CD4-positive, alpha-beta T cell treated with Interleukin-15 for 4 hours (primary cell): Measurements from ENCODE around the gene LRRC8C.
"Not testable (repeated sequence)": the region's sequence is repeated elsewhere in the genome, so short reads cannot be mapped to it uniquely, and the experiment has no call there.

Experiments used
- DNase-seq: peaks from one replicate; pipeline ENCODE4 v3.0.0-alpha.2; 2020; ENCODE audit warnings: low spot score

The LRRC8C gene

DNA sequence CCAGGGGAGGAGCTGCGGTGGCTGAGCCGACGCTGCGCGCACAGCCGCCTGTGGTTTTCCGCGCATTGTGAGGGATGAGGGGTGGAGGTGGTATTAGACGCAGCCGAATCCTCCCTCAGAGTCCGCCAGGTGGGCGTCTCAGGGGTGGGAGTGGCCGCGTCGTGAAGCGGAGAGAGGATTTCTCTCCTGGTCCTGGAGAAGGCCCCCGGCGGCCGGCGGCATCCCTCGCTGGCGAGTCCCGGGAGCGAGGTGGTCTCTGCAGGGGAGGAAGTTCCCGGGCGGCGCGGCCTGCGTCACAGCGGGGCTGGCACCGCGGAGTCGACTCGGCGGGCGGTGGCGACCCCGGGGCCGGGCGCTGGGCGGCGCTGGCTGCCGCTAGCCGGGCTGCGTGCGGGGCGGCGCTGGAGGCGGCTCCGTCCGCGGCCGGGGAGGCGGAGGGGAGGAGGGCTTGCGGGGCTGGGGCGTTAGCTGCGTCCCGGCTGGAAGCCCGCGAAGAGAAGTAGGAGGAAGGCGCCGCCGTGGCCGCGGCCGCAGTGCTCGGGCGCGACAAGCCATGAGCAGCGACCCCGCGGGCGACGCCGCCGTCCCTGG is at the start of gene LRRC8C:
Gene LRRC8C (plus strand): TSS at position 464 of the 591 bp plus-strand sequence. CDS start 53,354 bp downstream, outside the sequence.
- peak; percentile 87 for DNase-seq

DNA sequence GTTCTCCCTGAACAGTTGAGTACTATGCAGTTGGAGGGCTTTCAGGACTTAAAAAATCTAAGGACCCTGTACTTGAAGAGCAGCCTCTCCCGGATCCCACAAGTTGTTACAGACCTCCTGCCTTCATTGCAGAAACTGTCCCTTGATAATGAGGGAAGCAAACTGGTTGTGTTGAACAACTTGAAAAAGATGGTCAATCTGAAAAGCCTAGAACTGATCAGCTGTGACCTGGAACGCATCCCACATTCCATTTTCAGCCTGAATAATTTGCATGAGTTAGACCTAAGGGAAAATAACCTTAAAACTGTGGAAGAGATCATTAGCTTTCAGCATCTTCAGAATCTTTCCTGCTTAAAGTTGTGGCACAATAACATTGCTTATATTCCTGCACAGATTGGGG is 48.7 kb upstream of the LRRC8C start:
- DNase-seq, result no peak

DNA sequence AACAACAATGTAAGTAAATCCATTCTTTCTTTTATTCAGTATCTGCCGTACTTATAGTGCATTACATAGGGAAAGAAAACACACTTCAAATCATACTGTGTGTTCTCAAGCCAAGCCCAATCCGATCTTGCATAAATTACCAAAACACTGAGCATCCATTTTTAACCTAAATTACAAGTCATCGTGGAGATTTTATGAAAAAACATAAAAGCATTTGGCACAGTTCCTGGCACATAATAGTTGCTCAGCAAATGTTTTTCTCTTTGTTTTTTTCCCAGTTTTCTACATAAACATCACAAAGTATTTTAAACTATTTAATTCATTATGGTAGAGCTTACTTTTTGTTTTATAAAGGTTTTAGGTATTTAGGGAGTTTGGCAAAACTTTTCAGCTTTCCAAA is 48.1 kb upstream of the LRRC8C start:
- no peak for DNase-seq

DNA sequence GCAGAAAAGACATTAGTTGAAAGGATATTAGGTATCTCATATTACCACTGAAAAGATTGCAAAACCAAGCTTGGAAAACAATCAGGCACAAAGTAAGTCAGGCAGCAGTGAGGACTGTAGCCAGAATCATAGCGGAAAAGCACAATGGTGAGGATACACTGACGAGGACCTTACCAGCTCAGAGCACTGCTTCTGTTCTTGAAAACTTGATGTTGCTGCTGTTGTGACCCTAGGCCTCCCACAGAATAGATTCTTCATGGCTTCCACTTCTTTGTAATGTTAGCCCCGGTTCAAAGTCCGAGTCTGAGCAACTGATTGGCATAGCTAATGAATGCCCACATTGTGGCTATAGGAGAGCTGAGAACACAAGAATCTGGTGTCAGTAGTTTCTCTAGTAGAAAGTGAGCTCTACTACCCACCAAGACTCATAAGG is 45.2 kb upstream of the LRRC8C start:
- DNase-seq, result no peak

DNA sequence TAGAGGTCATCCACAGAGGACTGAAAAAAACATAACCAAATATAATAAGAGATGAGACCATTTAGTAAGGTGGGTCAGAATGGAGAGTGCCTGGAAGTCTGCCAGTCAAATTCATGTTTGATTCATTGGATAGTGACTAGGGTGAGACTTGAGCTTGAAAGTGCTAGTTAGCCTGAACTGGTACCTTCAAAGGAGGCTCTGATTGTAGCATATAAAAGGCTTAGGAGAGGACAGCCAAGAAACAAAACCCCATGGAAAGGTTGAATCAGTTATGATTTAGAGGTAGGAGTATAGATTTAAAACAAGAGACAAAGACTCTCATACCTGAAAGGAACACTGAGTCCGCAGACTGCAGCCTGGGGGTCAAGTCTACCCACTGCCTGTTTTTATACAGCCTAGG is 44.4 kb upstream of the LRRC8C start:
- DNase-seq, result no peak

DNA sequence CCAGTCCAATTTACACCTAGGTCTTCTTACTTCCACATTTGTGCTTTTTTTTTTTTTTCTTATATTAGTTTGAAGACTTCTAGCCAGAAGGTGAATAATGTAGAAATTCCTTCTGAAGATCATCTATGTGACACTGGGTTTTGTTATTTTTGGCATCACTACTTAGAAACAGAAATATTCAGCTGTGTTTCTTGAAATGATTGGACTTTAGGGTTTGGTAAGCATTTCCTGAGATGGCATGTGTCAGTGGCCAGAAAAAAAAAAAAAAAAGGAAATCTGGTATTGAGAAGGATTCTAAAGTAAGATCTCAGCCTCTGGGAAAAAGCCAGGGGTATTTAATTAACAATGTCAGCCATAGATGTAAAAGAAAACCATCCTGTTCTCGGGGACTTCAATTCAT is 43.4 kb upstream of the LRRC8C start:
- DNase-seq, result no peak

DNA sequence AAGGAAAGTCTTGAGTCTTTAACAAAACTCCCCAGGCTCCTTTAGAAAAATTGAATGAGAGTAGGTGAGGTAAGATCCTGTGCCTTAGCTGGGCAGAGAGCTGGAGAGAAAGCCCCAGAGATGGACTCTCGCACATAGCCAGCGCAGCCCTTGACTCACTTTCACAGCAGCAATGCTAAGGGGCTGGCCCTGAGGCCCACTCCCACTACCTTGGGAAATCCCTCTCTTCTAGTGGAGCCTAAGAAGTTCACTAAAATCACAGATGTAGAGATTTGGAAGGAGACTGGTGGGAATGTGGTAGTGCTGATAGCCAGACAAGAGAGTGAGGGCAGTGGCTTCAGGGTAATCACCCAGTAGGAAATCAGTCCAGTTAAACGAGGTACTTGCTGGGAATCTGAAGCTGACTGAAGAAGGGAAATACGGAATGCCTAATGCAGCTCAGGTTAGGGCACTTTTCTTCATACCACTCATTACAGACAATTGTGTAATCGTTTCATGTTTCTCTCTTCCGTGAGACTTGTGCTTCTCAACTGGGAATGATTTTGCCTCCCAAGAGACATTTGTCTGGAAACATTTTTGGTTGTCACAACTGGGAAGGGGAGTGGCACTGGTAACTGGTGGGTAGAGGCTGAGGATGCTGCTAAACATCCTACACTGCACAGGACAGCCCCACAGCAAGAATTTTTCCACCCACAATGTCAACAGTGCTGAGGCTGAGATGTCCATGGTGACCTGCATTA is 42.4 kb upstream of the LRRC8C start:
- no peak for DNase-seq

DNA sequence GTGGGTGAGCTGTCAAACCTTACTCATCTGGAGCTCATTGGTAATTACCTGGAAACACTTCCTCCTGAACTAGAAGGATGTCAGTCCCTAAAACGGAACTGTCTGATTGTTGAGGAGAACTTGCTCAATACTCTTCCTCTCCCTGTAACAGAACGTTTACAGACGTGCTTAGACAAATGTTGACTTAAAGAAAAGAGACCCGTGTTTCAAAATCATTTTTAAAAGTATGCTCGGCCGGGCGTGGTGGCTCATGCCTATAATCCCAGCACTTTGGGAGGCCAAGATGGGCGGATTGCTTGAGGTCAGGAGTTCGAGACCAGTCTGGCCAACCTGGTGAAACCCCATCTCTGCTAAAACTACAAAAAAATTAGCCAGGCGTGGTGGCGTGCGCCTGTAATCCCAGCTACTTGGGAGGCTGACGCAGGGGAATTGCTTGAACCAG is 40.0 kb upstream of the LRRC8C start:
- not testable (repeated sequence) for DNase-seq

DNA sequence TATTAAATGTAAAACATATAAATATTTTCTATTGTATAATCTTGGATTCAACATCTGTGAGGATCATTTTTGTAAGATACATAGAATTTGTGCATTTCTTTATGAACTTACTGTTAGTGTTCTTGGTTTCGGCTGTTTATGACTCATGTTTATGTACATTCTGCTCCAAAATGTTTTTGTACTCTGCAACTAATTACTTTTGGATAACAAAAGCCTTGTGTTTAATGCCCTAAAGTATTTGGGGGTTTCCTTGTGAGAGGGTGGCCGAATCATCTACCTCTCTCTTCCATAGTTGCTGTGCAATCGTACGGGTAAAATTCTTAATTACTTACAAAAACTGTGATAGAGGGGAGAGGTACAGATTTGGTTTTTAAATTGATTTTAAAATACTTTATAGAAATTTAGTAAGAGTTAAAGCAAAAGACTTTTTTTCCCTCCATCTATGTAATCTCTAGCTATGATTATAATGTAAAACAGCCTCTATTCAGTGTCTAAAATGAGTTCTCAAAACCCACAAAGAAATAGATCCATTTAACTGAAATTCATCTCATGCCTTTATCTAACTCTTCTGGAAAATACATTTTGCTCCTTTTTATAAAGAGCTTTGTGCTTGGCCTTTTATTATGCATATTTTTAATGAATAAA is 38.7 kb upstream of the LRRC8C start:
- DNase-seq, result no peak

DNA sequence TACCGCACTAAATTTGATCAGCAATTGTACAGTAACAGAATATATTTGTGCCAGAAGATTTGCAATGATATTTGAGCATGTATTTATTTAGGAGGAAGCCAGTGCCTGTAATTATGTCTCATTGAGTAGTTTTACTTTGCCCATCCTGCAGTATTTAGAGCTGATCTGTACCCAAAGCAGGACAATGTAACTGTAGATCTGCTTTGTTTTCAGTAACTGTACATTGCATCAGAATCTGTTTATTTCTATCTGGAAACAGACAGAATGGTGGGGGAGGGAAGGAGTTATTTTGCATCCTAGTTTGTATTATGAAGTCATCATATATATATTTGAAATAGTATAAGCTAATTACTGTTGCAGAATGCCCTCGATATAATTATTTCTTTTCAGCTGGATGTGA is 36.2 kb upstream of the LRRC8C start:
- no peak for DNase-seq

DNA sequence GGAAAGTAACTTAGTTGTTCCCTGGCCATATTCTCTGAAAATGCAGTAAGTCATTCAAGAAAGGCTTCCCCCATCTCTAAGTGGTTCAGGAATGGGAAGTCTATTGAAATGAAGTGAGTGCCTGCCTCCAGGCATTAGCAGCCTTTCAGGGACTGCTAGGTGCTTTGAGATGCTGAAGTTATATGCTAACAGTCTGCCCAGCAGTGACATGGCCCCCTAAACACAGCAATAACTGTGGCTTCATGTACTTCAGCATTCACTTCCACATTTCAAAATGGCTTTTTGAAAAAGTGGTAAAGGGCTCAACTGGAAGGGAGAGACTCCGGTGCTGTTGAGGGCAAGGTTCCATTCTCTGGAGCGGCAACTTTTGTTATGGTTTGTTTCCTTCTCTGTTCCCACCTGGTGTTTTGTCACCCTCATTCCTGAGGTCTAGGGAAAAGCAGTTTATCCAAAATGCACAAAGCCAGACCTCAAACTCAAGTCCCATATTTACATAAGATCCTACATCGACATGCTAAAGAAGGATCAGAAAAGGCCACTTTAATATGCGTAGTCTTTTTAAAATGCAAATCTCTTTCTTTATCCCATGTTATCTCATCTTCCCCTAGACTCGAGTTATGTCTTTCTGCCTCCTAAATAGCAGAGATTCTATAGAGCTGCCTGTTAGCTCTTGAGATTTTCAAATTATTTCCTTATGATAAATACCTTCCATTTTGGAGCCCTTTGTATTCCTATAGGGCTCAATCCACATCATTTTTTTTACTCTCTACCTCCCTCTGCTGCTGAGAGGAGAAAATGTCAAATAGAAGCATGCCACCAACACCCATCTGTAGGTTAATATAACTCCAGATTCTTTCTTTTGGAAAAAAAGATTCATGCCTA is 34.2 kb upstream of the LRRC8C start:
- peak; percentile 52 for DNase-seq

DNA sequence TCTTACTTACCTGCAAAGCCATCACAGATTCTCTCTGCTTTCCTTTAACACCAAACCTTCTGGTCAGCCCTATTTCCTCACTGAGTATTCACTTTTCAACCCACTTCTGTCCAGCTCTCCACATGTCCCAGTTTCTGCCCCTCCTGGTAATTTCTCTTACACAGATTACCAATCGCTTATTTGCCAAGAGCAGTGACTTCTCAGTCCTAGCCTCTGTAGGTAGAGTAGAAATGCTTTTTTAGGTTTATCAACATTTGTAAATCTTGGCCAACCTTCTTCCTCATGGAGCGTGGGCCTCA is 33.6 kb upstream of the LRRC8C start:
- DNase-seq, result no peak

DNA sequence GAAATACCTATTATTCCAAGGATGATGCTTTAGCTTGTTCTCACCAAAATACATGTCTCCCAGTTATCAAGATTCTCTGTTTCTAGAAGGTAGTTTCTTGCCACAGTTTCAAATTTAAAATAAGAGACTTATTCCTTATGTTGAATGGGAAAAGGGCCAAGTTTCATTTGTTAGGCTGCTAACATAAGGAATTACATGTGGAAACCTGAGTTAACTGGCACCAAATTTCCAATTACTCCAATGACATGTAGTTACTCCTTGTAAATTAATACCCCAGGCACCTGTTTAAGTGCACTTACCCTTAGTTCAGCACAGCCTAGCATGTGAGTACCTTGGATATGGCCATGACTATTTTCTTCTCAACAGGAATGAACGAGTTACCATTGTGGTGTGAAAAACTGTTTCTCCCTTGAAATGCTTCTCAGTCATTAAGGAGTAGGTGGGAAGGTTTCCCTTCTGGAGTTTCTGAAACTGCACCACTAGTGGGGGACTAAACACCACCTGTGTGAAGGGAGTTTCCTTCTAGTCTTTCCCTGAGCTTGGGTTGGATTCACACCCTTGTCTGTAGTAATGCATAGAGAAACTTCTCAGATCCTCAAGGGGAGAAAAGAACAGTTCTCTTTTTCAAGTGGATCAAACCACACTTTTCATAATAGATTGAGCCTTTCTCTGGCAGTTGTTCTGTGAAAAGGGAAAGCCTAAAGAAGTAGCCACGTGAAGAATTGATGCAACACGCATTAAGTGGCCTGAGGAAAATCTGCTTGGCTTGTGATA is 32.3 kb upstream of the LRRC8C start:
- DNase-seq, result no peak

DNA sequence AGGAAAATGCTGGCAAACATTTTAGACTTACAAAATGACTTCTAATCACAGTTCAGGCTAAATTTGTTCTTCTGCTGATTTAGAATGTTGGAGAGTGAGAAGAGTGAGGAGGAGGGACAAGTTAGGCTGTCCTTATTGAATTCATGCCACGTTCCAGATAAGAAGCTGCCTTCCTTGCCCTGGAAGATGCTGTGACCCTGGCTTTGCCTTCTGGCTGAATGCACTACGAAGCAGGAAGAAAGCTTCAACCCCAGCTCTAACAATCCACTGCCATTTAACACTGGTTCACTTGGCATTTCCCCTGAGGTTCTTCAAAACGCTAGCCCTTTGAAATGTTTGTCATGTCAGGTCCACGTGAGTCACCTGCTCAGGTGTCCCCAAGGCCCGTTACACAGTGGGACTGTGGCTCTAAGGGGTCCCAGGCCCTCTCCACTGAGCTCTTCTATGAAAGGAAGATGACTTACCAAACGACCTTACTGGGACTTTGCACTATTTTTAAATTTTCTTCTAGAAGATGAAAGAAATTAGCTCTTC is 30.0 kb upstream of the LRRC8C start:
- DNase-seq, result no peak

DNA sequence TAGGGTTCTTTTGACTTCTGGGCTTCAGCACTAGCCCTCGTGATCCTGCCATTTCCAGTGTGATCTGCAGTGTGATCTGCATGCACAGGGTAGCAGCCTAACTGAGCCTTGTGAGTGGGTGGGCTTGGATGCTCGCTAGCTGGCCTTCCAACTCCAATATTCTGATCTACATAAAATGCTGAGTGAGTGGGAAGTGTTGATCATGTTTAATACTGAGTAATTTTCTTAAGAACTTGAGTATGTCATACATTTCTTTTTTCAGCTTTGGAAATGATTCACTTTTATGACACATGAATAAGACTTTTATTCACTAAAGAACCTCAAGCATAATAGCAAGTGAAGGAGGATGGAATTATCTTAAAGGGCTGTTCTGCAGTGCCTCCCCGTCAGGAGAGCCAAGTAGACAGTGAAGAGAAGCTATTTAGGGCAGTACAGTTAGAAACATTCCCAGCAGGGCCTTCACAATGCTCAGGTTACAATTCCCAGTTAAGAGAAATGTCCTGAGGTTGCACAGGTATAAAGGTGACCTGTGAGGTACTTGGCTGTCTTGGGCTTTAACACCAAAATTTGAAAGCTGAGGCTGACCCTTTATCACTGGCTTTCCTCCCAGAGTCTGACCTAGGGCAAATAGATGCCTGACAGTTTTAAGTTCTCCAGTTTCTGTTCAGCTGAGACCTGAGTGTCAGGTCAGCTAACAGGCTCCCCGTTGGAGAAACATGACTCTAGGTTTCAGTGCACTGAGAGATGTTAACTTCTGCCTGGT is 29.1 kb upstream of the LRRC8C start:
- DNase-seq, result no peak

DNA sequence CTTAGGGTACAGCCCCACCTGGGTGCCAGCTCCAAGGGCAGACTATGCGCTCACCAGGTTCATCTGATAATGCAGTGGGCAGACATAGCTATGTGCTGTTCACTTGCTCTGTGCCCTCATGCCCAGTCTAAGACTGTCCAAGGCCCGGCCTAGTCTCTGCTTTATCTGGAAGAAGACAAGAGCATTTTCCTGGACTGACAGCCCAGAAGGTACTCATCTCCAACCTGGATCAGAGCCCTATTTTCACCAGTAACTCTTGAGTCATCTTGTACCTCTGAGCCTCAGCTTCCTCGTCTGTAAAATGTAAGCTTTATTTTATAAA is 28.5 kb upstream of the LRRC8C start:
- no peak for DNase-seq

DNA sequence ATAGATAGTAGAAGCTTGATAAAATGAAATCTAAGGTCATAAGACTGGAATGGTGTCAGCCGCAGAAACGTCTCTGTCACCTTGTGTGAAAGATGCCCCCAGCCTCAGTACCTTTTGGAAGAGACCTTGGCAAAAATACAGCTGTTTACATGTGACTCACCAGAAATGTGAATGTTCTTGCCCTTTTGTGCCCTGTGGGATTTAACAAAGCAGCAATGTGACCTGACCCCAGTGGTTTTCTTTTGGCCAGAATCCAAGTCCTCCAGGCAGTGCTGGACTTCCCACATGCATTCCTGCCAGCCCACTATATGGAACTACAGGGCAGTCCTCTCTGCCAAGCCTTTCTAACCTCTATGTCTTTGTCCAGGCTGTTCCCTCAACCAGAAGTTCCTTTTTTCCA is 27.2 kb upstream of the LRRC8C start:
- no peak for DNase-seq

DNA sequence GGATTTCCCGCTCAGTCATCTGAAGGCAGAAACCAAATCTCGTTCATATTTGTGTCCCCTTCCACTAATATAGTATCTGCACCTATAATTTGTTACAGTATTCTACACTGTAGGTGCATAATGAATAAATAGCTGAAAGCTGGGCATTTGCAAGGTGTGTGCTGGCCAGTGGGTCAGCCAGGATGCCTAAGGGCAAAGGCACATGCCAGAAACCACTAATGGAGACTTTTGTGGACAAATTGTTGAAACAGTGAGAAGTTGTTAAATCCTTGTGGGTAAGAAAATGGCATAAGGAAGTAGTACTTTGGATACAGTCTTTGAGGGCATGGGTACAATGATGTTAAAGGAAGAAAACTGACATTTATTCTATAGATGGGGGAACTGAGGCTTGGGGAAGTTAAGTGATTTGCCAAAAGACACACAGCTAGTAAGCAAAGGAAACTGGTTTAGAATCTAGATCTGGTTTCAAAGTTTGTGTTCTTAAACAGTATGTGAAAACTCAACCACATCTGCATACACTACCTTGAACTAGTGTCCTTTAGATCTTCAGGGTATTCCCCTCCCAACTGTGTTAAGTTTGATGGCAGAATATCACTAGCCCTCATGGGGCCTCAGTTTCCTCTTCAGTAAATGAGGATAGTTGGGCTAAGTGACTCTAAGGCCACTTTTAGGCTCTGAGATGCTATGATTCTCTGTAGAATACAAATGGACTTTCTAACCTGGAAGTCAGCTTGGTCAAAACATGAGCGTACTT is 26.5 kb upstream of the LRRC8C start:
- no peak for DNase-seq

DNA sequence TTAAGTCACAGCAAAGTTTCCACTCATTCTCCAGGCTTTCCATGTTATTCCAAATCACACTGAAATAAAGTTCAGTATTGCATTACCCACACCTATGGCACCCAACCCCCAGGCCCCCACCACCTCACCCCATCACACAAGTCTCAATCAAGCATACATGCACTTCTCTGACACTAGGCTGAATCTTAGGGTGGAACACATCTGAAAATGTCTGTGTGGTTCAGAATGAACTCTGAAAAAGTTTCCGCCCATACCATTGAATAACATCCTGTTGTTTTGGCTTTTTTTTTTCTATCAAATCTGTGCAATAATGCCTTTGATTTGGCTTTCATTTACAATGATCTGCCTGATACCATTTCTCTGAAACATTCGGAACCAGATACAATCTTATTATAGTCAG is 25.8 kb upstream of the LRRC8C start:
- peak; percentile 69 for DNase-seq
